Fibroblast of peridontal ligament (primary cell): ENCODE data around the gene GRIN2A.

ENCODE experiments used
- DNase-seq: peaks from one replicate; pipeline ENCODE4 v3.0.0-alpha.2; 2010; ENCODE audit errors: extremely low read depth

The GRIN2A gene

GRCh38 chr16:10130538-10130937, 51.7 kb downstream of the GRIN2A start:
- DNase-seq = peak; percentile 61

- peak; percentile 77 for DNase-seq
These were observed 53.6 kb downstream of the GRIN2A start for GRCh38 chr16:10128397-10129258.

- peak; percentile 94 for DNase-seq
These were observed 55.5 kb downstream of the GRIN2A start for GRCh38 chr16:10126686-10127085.

- no peak for DNase-seq
These were observed 59.1 kb downstream of the GRIN2A start for GRCh38 chr16:10123141-10123540.

GRCh38 chr16:10122546-10122945, 59.7 kb downstream of the GRIN2A start:
- no peak for DNase-seq

- DNase-seq = no peak
These were observed 60.3 kb downstream of the GRIN2A start for GRCh38 chr16:10121897-10122425.

GRCh38 chr16:10121491-10121890, 60.7 kb downstream of the GRIN2A start:
- peak; percentile 71 for DNase-seq

- no peak for DNase-seq
These were observed 61.3 kb downstream of the GRIN2A start for GRCh38 chr16:10120953-10121352.

- peak; percentile 67 for DNase-seq
These were observed 67.8 kb downstream of the GRIN2A start for GRCh38 chr16:10114409-10114808.

GRCh38 chr16:10113248-10113647, 69.0 kb downstream of the GRIN2A start:
- no peak for DNase-seq

GRCh38 chr16:10112021-10112420, 70.2 kb downstream of the GRIN2A start:
- no peak for DNase-seq

GRCh38 chr16:10111156-10111761, 71.0 kb downstream of the GRIN2A start:
- DNase-seq = no peak

GRCh38 chr16:10110552-10110951, 71.7 kb downstream of the GRIN2A start:
- no peak for DNase-seq

GRCh38 chr16:10107081-10107480, 75.1 kb downstream of the GRIN2A start:
- DNase-seq = peak; percentile 59

GRCh38 chr16:10103700-10104099, 78.5 kb downstream of the GRIN2A start:
- DNase-seq = no peak

- peak; percentile 65 for DNase-seq
These were observed 79.1 kb downstream of the GRIN2A start for GRCh38 chr16:10103118-10103517.

- DNase-seq = no peak
These were observed 81.4 kb downstream of the GRIN2A start for GRCh38 chr16:10100829-10101228.

GRCh38 chr16:10098991-10099390, 83.2 kb downstream of the GRIN2A start:
- peak; percentile 47 for DNase-seq

GRCh38 chr16:10097271-10097670, 85.0 kb downstream of the GRIN2A start:
- peak; percentile 59 for DNase-seq

GRCh38 chr16:10093576-10093975, 88.7 kb downstream of the GRIN2A start:
- peak; percentile 47 for DNase-seq

GRCh38 chr16:10090816-10091215, 91.4 kb downstream of the GRIN2A start:
- DNase-seq = peak; percentile 69

- DNase-seq = peak; percentile 41
These were observed 93.8 kb downstream of the GRIN2A start for GRCh38 chr16:10088380-10088793.

- no peak for DNase-seq
These were observed 95.1 kb downstream of the GRIN2A start for GRCh38 chr16:10087151-10087550.
